BLaER1 treated with 17β-estradiol and CSF1 and Interleukin-3, amounts not matched to agents 10 nM and 100 nM (cell line): ENCODE data around the gene DCX.

Source experiments
- H3K27ac ChIP-seq, 11 experiments: shearing (Covaris generic); formaldehyde crosslinking; 2 replicates each; pipeline ENCODE4 v1.8.1; 2022
- H3K27me3 ChIP-seq, 11 experiments: shearing (Covaris generic); formaldehyde crosslinking; 2 replicates each; pipeline ENCODE4 v1.8.1; 2022
- H3K36me3 ChIP-seq, 11 experiments: shearing (Covaris generic); formaldehyde crosslinking; 2 replicates each; pipeline ENCODE4 v1.8.1; 2022
- H3K4me1 ChIP-seq, 10 experiments: shearing (Covaris generic); formaldehyde crosslinking; 2 replicates each; pipeline ENCODE4 v1.8.1; 2022
- H3K4me2 ChIP-seq, 11 experiments: shearing (Covaris generic); formaldehyde crosslinking; 2 replicates each; pipeline ENCODE4 v1.8.1; 2022
- H3K4me3 ChIP-seq, 10 experiments: shearing (Covaris generic); formaldehyde crosslinking; 2 replicates each; pipeline ENCODE4 v1.8.1; 2022
- H3K9ac ChIP-seq, 11 experiments: shearing (Covaris generic); formaldehyde crosslinking; 2 replicates each; pipeline ENCODE4 v1.8.1; 2022
- H3K9me3 ChIP-seq, 11 experiments: shearing (Covaris generic); formaldehyde crosslinking; replicated peaks in 1 of 11; 2 replicates each; pipeline ENCODE4 v1.8.1; 2022
- H4K20me1 ChIP-seq, 11 experiments: shearing (Covaris generic); formaldehyde crosslinking; 2 replicates each; pipeline ENCODE4 v1.8.1; 2022
- Cebpa-rat ChIP-seq, 11 experiments: shearing (Covaris generic); IDR thresholded peaks; 2 replicates each; pipeline ENCODE4 v1.8.1; 2022

The DCX gene

DNA sequence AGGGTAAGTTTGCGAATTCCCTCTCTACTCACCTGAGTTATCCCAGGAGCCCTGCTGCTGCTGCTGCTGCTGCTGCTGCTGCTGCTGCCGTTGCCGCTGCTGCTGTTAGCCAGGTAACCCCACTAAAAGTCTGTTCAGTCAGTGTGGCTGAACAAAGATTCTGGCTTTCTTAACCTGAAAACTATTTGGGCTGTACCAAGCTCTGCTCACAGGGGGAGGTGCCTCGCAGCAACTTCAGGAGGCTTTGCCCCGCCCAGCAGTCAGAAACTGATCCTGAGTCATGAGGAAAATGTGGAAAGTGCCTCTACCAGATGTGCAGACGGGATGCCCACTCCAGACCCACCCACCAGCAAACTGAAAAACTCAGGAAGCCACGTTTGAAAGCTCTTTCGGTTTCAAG is 141.7 kb downstream of the DCX start, which contains the start of gene CAPN6:
TSS of gene CAPN6 (minus strand) at position 145 of the 400 bp plus-strand sequence. CDS start 6,547 bp downstream, outside the sequence.
- H3K9me3 ChIP-seq = no peaks in the 10 kb centered on the region; a peak in 1 of 22 replicates
- no peak for TF ChIP-seq Cebpa-rat (IDR thresholded peaks at IDR 0.05)
- no peaks in the 10 kb centered on the region for H3K36me3 ChIP-seq
- H3K4me3 ChIP-seq = no peak within 1 kb of the TSS
- no peak within 1 kb of the TSS for H3K27ac ChIP-seq
- H3K9ac ChIP-seq = no peak within 1 kb of the TSS
- peaks cover 0 to 8% (median 0%) of the 10 kb centered on the region in 11 experiments; a peak in 4 of 22 replicates for H4K20me1 ChIP-seq
- H3K27me3 ChIP-seq = peaks cover 100% of the 10 kb centered on the region in 11 experiments
- H3K4me1 ChIP-seq = no peaks in the 10 kb centered on the region
- no peak within 1 kb of the TSS for H3K4me2 ChIP-seq

DNA sequence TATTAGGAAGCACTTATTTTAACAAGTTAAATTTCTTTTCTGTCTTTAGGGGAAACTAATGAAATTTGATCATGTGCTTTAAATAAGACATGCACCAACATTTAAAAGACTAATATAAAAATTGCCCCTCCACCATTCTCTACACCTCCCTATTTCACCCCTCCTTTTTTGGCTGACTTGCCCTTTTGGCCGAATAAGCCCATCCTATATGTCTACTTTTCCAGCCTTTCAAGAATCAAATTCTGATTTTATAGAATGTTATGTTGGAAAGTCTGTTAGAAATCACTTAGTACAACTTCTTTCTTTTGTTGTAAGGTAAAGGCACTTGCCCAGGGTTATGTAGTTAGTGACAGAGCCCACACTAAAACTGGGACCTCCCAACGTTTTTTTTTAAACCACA is 143.5 kb downstream of the DCX start:
- Histone ChIP-seq H3K4me1 (no peaks in the 10 kb centered on the region), H4K20me1 (peaks cover 0 to 8% (median 0%) of the 10 kb centered on the region in 11 experiments; a peak in 4 of 22 replicates), H3K4me3 (no peak overlapping the region), H3K9me3 (no peaks in the 10 kb centered on the region), H3K9ac (no peak overlapping the region), H3K27ac (no peak overlapping the region), H3K4me2 (no peak overlapping the region), H3K27me3 (peaks cover 100% of the 10 kb centered on the region in 11 experiments), H3K36me3 (no peaks in the 10 kb centered on the region)
- TF ChIP-seq Cebpa-rat (IDR thresholded peaks at IDR 0.05) = no peak

DNA sequence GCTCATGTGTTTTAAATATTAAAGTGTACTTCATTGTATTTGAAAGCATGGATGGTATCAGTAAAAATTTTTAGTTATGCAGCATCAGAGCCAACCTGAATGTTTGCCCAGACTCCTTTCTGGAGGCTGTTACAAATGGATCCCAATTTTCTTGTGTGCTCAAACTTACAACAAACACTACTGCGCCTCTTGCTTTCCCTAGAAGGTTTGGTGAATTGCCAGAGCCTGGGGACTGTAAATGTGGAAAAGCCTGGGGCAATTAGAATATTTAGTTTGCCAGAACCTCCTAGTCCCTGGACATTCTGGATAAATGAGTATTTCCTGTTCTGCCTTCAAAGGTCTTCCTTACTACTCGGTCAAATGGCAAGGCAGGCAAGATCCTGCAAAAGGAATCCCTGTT is 146.5 kb downstream of the DCX start:
- Histone ChIP-seq H4K20me1 (peaks cover 0 to 8% (median 0%) of the 10 kb centered on the region in 11 experiments; a peak in 4 of 22 replicates), H3K4me1 (no peaks in the 10 kb centered on the region), H3K9me3 (0 out of 22 replicates have a peak, but pooled peaks cover 0 to 9% (median 0%) of the 10 kb centered on the region in 11 experiments), H3K36me3 (no peaks in the 10 kb centered on the region), H3K9ac (no peak overlapping the region), H3K27ac (no peak overlapping the region), H3K4me2 (no peak overlapping the region), H3K27me3 (peaks cover 99 to 100% (median 100%) of the 10 kb centered on the region in 11 experiments), H3K4me3 (no peak overlapping the region)
- TF ChIP-seq Cebpa-rat (IDR thresholded peaks at IDR 0.05) = no peak

DNA sequence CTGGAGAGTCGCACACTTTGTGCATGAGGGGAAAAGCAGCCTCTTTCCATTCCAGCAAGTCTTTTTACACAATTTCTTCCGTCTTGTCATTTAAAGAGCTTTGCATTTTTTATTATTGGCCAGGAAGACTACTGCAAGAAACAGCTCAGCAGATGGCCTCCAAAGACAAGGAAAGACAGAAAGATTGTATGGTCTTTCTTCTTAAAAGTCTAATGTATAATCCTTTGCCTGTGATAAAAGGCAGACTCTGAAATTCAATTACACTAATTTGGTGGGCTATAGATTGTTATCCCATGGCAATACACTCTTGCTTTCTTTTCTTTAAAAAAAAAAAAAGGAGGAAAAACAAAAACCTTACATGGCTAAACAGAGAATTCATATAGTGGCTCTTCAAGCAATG is 147.6 kb downstream of the DCX start:
- no peak for TF ChIP-seq Cebpa-rat (IDR thresholded peaks at IDR 0.05)
- H3K9ac ChIP-seq = no peak overlapping the region
- H3K4me3 ChIP-seq = no peak overlapping the region
- 0 out of 22 replicates have a peak, but pooled peaks cover 0 to 9% (median 0%) of the 10 kb centered on the region in 11 experiments for H3K9me3 ChIP-seq
- H3K4me1 ChIP-seq = no peaks in the 10 kb centered on the region
- peaks cover 99 to 100% (median 100%) of the 10 kb centered on the region in 11 experiments for H3K27me3 ChIP-seq
- H3K27ac ChIP-seq = no peak overlapping the region
- H3K36me3 ChIP-seq = no peaks in the 10 kb centered on the region
- H3K4me2 ChIP-seq = no peak overlapping the region
- H4K20me1 ChIP-seq = peaks cover 0 to 8% (median 0%) of the 10 kb centered on the region in 11 experiments; a peak in 4 of 22 replicates

DNA sequence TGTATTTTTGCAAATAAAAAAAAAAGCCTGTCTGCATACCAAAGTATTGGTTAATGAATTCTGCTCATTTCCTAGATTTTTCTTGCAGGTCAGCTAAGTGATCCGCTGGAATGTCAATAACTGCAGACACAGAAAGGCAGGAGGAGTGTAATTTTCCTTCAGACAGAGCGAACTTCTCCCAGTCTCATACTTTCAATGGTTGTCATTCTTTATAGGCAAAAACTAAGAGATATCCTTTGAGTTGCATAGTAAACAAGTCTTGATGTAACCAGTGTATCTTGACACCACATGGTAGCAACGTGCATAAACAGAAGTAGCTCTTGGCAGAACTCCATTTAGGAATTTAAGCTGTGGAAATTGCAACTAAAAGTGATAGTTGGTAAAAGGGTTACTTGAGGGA is 149.9 kb downstream of the DCX start:
- H3K4me2 ChIP-seq = no peak overlapping the region
- no peaks in the 10 kb centered on the region for H3K4me1 ChIP-seq
- 0 out of 22 replicates have a peak, but pooled peaks cover 0 to 9% (median 0%) of the 10 kb centered on the region in 11 experiments for H3K9me3 ChIP-seq
- no peak for TF ChIP-seq Cebpa-rat (IDR thresholded peaks at IDR 0.05)
- H4K20me1 ChIP-seq = peaks cover 0 to 4% (median 0%) of the 10 kb centered on the region in 11 experiments; a peak in 3 of 22 replicates
- peaks cover 93 to 100% (median 100%) of the 10 kb centered on the region in 11 experiments for H3K27me3 ChIP-seq
- H3K27ac ChIP-seq = no peak overlapping the region
- H3K4me3 ChIP-seq = no peak overlapping the region
- no peaks in the 10 kb centered on the region for H3K36me3 ChIP-seq
- no peak overlapping the region for H3K9ac ChIP-seq

DNA sequence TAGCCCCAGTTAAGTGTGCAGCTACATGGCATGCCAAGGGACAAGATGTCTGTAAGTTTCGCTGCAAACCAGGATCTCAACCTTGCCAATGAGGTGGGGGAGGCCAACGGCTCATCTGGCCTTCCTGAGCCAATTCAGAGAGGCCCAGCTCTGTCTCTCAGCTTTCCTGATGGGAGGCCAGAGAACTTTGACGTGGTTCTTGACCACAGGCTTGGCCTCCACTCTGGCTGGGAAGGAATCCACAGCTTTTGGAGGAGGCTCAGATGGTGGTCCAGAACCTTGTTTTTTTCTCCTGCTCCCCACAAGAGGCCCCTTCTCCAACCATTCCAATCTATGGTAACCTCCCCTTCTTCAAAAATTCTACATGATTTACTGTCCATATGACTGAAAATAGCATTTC is 151.5 kb downstream of the DCX start:
- 0 out of 22 replicates have a peak, but pooled peaks cover 0 to 9% (median 0%) of the 10 kb centered on the region in 11 experiments for H3K9me3 ChIP-seq
- no peak for TF ChIP-seq Cebpa-rat (IDR thresholded peaks at IDR 0.05)

DNA sequence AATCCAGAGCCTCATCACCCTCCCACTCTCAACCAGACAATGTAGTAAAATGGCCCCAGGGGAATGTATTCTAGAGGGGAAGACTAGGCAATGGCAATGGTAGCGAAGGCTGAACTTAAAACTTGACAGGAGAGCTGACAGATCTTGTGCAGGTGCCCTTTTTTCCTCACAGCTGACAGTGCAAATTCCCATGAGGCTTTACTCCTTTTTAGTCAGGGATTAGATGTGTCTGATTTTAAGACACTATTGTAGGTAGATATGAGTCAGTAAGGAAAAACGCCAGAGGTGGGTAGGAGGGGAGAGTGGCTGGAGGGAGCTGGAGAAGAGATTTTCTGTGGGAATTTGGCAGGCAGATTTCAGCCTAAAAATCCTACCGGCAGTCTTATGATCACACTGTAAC is 152.4 kb downstream of the DCX start:
- Histone ChIP-seq H3K9ac (no peak overlapping the region), H4K20me1 (peaks cover 0 to 4% (median 0%) of the 10 kb centered on the region in 11 experiments; a peak in 1 of 22 replicates), H3K4me2 (no peak overlapping the region), H3K36me3 (no peaks in the 10 kb centered on the region), H3K27ac (no peak overlapping the region), H3K9me3 (0 out of 22 replicates have a peak, but pooled peaks cover 0 to 9% (median 0%) of the 10 kb centered on the region in 11 experiments), H3K4me1 (no peaks in the 10 kb centered on the region), H3K27me3 (peaks cover 84 to 100% (median 99%) of the 10 kb centered on the region in 11 experiments), H3K4me3 (no peak overlapping the region)
- no peak for TF ChIP-seq Cebpa-rat (IDR thresholded peaks at IDR 0.05)

More for the DNA sequence above, 151.5 kb downstream of the DCX start:
- Histone ChIP-seq H3K36me3 (no peaks in the 10 kb centered on the region), H3K27me3 (peaks cover 84 to 100% (median 99%) of the 10 kb centered on the region in 11 experiments), H3K4me1 (no peaks in the 10 kb centered on the region), H3K27ac (no peak overlapping the region), H4K20me1 (peaks cover 0 to 4% (median 0%) of the 10 kb centered on the region in 11 experiments; a peak in 1 of 22 replicates), H3K9ac (no peak overlapping the region), H3K4me2 (no peak overlapping the region), H3K4me3 (no peak overlapping the region)

DNA sequence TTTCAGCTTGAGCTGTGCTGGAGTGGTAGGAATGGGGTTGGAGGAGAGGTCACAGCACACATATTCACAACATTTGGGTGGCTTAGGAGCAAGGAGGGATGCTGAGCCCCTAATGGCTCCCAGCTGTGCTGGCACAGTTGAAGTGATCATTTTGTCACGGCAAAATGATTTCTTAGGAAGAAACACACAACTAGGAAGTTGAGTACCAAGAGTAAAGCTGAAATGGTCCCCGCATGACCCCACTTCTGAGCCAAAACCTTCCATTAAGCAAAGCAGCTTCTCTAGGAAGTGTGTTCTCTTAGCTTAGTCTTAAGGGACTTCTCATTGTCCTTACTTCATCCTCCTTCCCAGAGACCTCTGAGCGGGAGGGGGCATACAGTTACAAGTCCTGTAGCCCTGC is 154.3 kb downstream of the DCX start:
- H4K20me1 ChIP-seq = peaks cover 0 to 4% (median 0%) of the 10 kb centered on the region in 11 experiments; a peak in 1 of 22 replicates
- no peaks in the 10 kb centered on the region for H3K36me3 ChIP-seq
- TF ChIP-seq Cebpa-rat (IDR thresholded peaks at IDR 0.05) = no peak
- no peak overlapping the region for H3K9ac ChIP-seq
- no peak overlapping the region for H3K4me3 ChIP-seq
- H3K27me3 ChIP-seq = peaks cover 83 to 100% (median 98%) of the 10 kb centered on the region in 11 experiments
- no peak overlapping the region for H3K27ac ChIP-seq
- no peak overlapping the region for H3K4me2 ChIP-seq
- H3K9me3 ChIP-seq = 0 out of 22 replicates have a peak, but pooled peaks cover 0 to 9% (median 0%) of the 10 kb centered on the region in 11 experiments
- H3K4me1 ChIP-seq = no peaks in the 10 kb centered on the region

DNA sequence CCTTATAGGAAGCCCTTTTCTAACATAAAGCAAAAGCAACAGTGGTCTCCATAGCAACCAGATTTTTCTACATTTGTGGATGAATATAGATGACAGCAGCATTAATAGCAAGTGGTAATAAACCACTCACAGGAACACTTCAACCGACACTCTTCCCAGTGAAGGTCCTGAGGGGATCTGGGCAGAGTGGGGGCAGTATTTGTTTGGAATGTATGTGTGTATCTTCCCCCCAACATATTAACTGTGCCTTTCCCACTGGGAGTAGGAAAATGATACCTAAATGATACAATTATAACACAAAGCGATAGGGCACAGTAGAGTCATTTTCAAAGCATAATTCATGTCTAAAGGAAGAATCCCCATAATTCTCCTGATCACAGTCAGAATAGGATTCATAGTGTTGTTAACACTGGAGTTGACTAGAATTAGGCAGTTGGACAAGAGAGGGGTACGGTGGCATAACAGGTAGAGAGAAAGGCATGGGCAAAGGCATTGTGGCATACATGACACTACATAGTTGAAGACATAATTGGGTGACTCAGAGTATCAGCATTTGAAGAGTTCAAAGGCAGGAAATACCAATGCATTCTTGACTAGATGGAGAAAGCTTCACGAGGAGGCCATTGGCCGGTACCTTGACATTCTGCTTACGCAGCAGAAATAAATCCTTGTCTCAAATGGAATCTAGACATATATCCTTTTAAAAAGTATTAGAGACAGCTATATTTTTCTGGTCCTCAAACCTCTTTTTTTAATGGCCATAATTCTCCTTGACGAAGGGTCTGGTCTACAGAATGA is 156.9 kb downstream of the DCX start:
- no peak overlapping the region for H3K27ac ChIP-seq
- H4K20me1 ChIP-seq = 0 out of 22 replicates have a peak, but pooled peaks cover 0 to 4% (median 0%) of the 10 kb centered on the region in 11 experiments
- no peaks in the 10 kb centered on the region for H3K36me3 ChIP-seq
- H3K4me3 ChIP-seq = no peak overlapping the region
- peaks cover 83 to 100% (median 98%) of the 10 kb centered on the region in 11 experiments for H3K27me3 ChIP-seq
- no peak for TF ChIP-seq Cebpa-rat (IDR thresholded peaks at IDR 0.05)
- no peaks in the 10 kb centered on the region for H3K4me1 ChIP-seq
- H3K9ac ChIP-seq = no peak overlapping the region
- H3K4me2 ChIP-seq = no peak overlapping the region
- H3K9me3 ChIP-seq = no peaks in the 10 kb centered on the region
